ENCODE data around the gene LZTS2.

LZTS2 gene

DNA sequence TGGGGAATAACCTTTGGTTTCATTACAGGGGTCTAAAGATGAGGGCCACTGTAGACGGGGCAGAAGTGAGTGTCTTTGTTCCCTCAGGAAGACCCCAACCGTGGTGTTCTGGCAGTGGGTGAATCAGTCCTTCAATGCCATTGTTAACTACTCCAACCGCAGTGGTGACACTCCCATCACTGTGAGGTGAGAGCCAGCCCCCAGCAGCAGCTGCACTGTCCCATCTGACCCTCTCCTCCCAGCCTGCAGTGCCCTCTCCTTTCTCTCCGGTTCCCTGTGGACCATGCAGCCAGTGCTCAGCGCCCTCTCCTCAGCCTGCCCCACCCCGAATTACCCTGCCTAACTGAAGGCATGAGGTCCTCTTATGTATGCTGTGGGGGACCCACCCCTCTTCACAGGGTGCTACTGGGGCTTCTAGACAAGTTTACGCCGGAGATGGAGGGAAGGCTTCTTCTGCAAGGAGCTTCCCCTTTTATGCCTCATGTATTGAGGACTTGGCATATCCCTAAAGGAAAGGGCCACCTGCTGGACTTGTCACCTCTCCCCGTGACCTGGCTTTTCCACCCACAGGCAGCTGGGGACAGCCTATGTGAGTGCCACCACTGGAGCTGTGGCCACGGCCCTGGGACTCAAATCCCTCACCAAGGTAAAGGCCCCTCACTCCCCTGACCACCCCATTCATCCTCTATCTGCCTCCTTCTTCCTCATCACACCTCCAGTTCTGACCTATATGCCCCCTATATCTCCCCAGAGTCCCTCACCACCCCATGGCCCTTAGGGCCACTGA, 36.5 kb downstream of the LZTS2 start:
- no peak overlapping the region for H3K27ac ChIP-seq (ENCODE audit: low read length)
- no peak overlapping the region for H3K4me3 ChIP-seq (ENCODE audit: low read length in 2 of 2)
- no peaks in the 10 kb centered on the region for H3K27me3 ChIP-seq (ENCODE audit: control insufficient read depth in 1 of 2, insufficient read depth in 2 of 2, low read length in 2 of 2)
- no peak overlapping the region for H3K9ac ChIP-seq (ENCODE audit: low read length in 2 of 2)
- H3K9me3 ChIP-seq (ENCODE audit: control insufficient read depth in 2 of 2, low read length in 2 of 2) = no peaks in the 10 kb centered on the region
- H3K4me1 ChIP-seq (ENCODE audit: control insufficient read depth, insufficient read depth, low read length) = peaks cover 22% of the 10 kb centered on the region
- peaks cover 37 to 46% of the 10 kb centered on the region in 2 donors for H3K36me3 ChIP-seq (ENCODE audit: control insufficient read depth in 2 of 2, insufficient read depth in 2 of 2, low read length in 2 of 2)

DNA sequence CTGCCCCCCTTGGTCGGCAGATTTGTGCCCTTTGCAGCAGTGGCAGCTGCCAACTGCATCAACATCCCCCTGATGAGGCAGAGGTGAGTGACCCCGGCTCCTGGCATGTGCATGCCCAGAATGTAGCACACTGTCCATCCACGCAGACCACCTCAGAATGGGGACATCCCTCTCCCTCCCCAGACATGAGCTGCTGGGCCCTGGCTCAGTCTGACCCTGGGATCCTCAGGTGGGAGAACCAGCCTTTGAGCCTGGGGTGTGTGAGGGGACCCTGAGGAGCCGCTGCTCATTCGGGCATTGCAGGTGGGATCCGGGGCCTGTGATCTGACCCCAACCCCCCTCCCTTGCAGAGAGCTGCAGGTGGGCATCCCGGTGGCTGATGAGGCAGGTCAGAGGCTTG, 37.1 kb downstream of the LZTS2 start:
- Histone ChIP-seq H3K4me3 (ENCODE audit: low read length in 2 of 2) (no peak overlapping the region), H3K36me3 (ENCODE audit: control insufficient read depth in 2 of 2, insufficient read depth in 2 of 2, low read length in 2 of 2) (peaks cover 37 to 46% of the 10 kb centered on the region in 2 donors), H3K9me3 (ENCODE audit: control insufficient read depth in 2 of 2, low read length in 2 of 2) (no peaks in the 10 kb centered on the region), H3K4me1 (ENCODE audit: control insufficient read depth, insufficient read depth, low read length) (peaks cover 17% of the 10 kb centered on the region), H3K27me3 (ENCODE audit: control insufficient read depth in 1 of 2, insufficient read depth in 2 of 2, low read length in 2 of 2) (no peaks in the 10 kb centered on the region), H3K9ac (ENCODE audit: low read length in 2 of 2) (no peak overlapping the region), H3K27ac (ENCODE audit: low read length) (no peak overlapping the region)

DNA sequence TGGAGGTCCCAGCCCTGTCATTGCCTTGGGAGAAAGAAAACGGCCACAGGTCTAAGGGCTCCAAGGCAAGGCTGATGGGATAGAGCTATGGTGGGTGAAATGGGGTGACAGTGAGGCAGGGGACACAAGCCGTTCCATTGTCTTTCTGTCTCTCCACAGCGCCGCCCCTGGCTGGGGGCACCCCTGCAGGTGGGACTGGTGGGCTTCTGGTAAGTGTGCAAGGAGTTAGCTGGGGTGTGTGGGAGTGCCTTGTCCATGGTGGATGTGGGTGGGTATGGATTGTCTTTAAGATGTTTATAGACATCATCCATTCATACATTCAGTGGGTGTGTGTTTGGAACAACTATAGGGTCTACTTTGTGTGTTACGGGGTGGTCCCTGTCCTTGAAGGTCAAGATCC, 38.9 kb downstream of the LZTS2 start:
- H3K4me1 ChIP-seq (ENCODE audit: control insufficient read depth, insufficient read depth, low read length) = peaks cover 16% of the 10 kb centered on the region
- H3K27ac ChIP-seq (ENCODE audit: low read length) = no peak overlapping the region
- no peaks in the 10 kb centered on the region for H3K27me3 ChIP-seq (ENCODE audit: control insufficient read depth in 1 of 2, insufficient read depth in 2 of 2, low read length in 2 of 2)
- no peak overlapping the region for H3K9ac ChIP-seq (ENCODE audit: low read length in 2 of 2)
- H3K9me3 ChIP-seq (ENCODE audit: control insufficient read depth in 2 of 2, low read length in 2 of 2) = no peaks in the 10 kb centered on the region
- peaks cover 37 to 46% of the 10 kb centered on the region in 2 donors for H3K36me3 ChIP-seq (ENCODE audit: control insufficient read depth in 2 of 2, insufficient read depth in 2 of 2, low read length in 2 of 2)
- H3K4me3 ChIP-seq (ENCODE audit: low read length in 2 of 2) = no peak overlapping the region

DNA sequence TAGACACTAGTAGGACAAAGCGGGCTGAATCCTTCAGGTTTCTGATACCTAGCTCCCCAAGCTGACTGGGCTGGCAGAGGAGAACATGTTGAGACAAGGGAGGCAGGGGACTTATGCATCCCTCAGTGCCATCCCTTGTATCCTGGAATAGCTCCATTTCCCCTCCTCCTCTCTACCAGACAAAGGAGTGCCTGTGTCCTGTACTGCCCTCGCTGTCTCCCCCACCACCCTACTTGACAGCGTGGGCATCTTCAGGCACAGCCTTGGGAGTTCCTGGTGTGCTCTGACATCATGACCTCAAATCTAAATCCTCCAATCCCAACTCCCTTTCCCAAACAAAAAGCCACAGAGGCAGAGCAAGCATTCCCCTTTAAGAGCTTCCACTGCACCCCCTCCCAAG, 40.5 kb downstream of the LZTS2 start:
- H3K27me3 ChIP-seq (ENCODE audit: control insufficient read depth in 1 of 2, insufficient read depth in 2 of 2, low read length in 2 of 2) = no peaks in the 10 kb centered on the region
- no peak overlapping the region for H3K9ac ChIP-seq (ENCODE audit: low read length in 2 of 2)
- H3K9me3 ChIP-seq (ENCODE audit: control insufficient read depth in 2 of 2, low read length in 2 of 2) = no peaks in the 10 kb centered on the region
- no peak overlapping the region for H3K4me3 ChIP-seq (ENCODE audit: low read length in 2 of 2)
- H3K27ac ChIP-seq (ENCODE audit: low read length) = no peak overlapping the region
- H3K36me3 ChIP-seq (ENCODE audit: control insufficient read depth in 2 of 2, insufficient read depth in 2 of 2, low read length in 2 of 2) = peaks cover 33 to 44% of the 10 kb centered on the region in 2 donors
- H3K4me1 ChIP-seq (ENCODE audit: control insufficient read depth, insufficient read depth, low read length) = peaks cover 18% of the 10 kb centered on the region

DNA sequence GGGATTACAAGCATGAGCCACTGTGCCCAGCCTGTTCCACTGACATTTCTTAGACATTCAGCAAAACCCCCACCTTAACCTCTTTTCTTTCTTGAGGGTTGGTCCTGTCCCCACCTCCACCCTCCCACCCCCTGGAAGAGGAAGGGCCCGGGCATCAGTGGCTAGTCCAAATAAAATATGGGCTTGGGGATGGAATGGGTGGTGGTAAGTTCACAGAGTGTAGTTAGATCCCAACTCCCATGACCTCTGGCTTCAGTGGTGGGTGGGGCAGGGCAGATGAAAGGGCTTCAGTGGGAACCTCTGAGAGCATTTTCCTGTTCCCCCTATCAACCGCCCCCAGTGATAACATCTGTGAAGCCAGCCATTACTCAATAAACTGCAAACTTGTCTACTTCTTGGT, 41.2 kb downstream of the LZTS2 start:
- H3K9me3 ChIP-seq (ENCODE audit: control insufficient read depth in 2 of 2, low read length in 2 of 2) = no peaks in the 10 kb centered on the region
- no peak overlapping the region for H3K27ac ChIP-seq (ENCODE audit: low read length)
- H3K4me1 ChIP-seq (ENCODE audit: control insufficient read depth, insufficient read depth, low read length) = peaks cover 18% of the 10 kb centered on the region
- no peak overlapping the region for H3K4me3 ChIP-seq (ENCODE audit: low read length in 2 of 2)
- peaks cover 27 to 38% of the 10 kb centered on the region in 2 donors for H3K36me3 ChIP-seq (ENCODE audit: control insufficient read depth in 2 of 2, insufficient read depth in 2 of 2, low read length in 2 of 2)
- H3K27me3 ChIP-seq (ENCODE audit: control insufficient read depth in 1 of 2, insufficient read depth in 2 of 2, low read length in 2 of 2) = peaks cover 0 to 3% of the 10 kb centered on the region in 2 donors
- no peak overlapping the region for H3K9ac ChIP-seq (ENCODE audit: low read length in 2 of 2)

DNA sequence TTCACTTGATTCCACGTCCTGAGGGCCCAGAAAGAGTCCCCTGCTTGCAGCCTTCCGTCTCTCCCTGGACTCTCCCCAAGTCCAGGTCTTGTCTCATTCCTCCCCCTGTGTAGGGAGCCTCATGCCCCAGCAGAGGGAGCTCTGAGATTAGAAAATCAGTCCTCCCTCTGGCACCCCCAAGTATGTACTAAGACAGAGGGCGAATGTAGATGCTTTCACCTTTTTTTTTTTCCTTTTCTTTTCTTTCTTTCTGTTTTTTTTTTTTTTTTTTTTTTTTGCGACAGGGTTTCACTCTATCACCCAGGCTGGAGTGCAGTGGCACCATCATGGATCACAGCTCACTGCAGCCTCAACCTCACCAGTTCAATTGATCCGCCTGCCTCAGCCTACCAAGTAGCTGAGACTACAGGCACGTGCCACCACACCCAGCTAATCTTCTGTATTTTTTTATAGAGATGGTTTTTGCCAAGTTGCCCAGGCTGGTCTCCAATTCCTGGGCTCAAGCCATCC, 41.7 kb downstream of the LZTS2 start:
- no peak overlapping the region for H3K9ac ChIP-seq (ENCODE audit: low read length in 2 of 2)
- peaks cover 0 to 3% of the 10 kb centered on the region in 2 donors for H3K27me3 ChIP-seq (ENCODE audit: control insufficient read depth in 1 of 2, insufficient read depth in 2 of 2, low read length in 2 of 2)
- peaks cover 22 to 34% of the 10 kb centered on the region in 2 donors for H3K36me3 ChIP-seq (ENCODE audit: control insufficient read depth in 2 of 2, insufficient read depth in 2 of 2, low read length in 2 of 2)
- no peaks in the 10 kb centered on the region for H3K9me3 ChIP-seq (ENCODE audit: control insufficient read depth in 2 of 2, low read length in 2 of 2)
- no peak overlapping the region for H3K27ac ChIP-seq (ENCODE audit: low read length)
- H3K4me1 ChIP-seq (ENCODE audit: control insufficient read depth, insufficient read depth, low read length) = peaks cover 18% of the 10 kb centered on the region
- no peak overlapping the region for H3K4me3 ChIP-seq (ENCODE audit: low read length in 2 of 2)

DNA sequence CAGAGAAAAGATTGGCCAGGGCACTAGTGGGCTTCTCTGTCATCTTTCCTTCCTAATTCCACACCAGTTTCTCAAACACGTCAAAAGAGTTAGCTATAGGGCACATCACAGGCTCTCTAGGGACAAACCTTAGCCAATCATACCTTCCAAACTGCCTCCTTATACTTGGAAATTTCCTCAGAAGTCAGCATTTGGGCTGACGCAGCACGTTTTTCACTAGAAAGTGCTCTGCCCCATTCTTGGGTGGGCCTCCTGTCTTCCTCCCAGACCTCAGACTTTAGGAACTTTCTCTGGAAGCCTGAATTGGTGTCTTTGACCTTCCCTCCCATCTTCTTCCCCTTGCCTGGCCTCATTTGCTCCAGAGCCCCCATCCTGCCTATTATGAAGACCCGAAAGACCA, 42.5 kb downstream of the LZTS2 start:
- H3K9ac ChIP-seq (ENCODE audit: low read length in 2 of 2) = peak overlapping the region; percentile 65 to 82
- H3K27me3 ChIP-seq (ENCODE audit: control insufficient read depth in 1 of 2, insufficient read depth in 2 of 2, low read length in 2 of 2) = peaks cover 5 to 10% of the 10 kb centered on the region in 2 donors
- peaks cover 14 to 25% of the 10 kb centered on the region in 2 donors for H3K36me3 ChIP-seq (ENCODE audit: control insufficient read depth in 2 of 2, insufficient read depth in 2 of 2, low read length in 2 of 2)
- H3K9me3 ChIP-seq (ENCODE audit: control insufficient read depth in 2 of 2, low read length in 2 of 2) = no peaks in the 10 kb centered on the region
- H3K4me1 ChIP-seq (ENCODE audit: control insufficient read depth, insufficient read depth, low read length) = peaks cover 18% of the 10 kb centered on the region
- H3K27ac ChIP-seq (ENCODE audit: low read length) = peak overlapping the region; percentile 84
- H3K4me3 ChIP-seq (ENCODE audit: low read length in 2 of 2) = peak overlapping the region; percentile 53 to 85

DNA sequence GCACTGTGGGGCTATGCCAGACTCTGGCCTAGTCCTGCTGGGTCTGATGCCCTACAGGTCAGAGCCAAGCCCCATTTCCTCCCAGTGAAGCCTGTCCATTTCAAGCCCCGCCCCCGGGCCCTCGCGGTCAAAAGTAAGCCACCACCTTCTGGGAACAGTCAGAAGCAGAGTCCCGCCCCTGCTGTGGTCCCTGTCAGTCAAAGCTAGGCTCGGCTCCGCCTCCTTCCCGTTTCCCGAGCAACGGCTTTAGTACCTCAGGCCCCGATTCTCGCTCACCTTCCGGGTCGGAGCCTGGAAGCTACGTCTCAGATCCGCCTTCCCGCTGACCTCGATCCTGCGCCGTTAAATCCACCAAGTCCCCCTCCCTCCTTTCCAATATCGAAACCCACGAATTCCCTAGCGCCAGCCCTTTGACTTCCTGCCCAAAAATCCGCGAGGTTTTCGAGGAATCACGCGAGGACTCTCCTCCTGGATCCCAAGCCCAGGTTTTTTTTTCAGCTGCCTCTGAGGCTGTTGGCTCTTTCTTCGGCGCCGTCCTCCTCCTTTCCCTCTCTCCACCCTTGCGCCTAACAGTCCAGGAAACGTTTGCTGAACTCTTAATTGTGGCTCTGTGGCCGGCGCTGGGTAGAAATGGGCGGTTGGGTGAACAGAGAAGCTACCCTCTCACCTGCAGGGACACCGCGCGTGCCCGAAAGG, 43.2 kb downstream of the LZTS2 start:
- H3K9ac ChIP-seq (ENCODE audit: low read length in 2 of 2) = peak overlapping the region; percentile 65 to 82
- peak overlapping the region; percentile 84 for H3K27ac ChIP-seq (ENCODE audit: low read length)
- peak overlapping the region; percentile 53 to 85 for H3K4me3 ChIP-seq (ENCODE audit: low read length in 2 of 2)
- peaks cover 18% of the 10 kb centered on the region for H3K4me1 ChIP-seq (ENCODE audit: control insufficient read depth, insufficient read depth, low read length)
- no peaks in the 10 kb centered on the region for H3K9me3 ChIP-seq (ENCODE audit: control insufficient read depth in 2 of 2, low read length in 2 of 2)
- H3K36me3 ChIP-seq (ENCODE audit: control insufficient read depth in 2 of 2, insufficient read depth in 2 of 2, low read length in 2 of 2) = peaks cover 8 to 18% of the 10 kb centered on the region in 2 donors
- peaks cover 12 to 17% of the 10 kb centered on the region in 2 donors for H3K27me3 ChIP-seq (ENCODE audit: control insufficient read depth in 1 of 2, insufficient read depth in 2 of 2, low read length in 2 of 2)

DNA sequence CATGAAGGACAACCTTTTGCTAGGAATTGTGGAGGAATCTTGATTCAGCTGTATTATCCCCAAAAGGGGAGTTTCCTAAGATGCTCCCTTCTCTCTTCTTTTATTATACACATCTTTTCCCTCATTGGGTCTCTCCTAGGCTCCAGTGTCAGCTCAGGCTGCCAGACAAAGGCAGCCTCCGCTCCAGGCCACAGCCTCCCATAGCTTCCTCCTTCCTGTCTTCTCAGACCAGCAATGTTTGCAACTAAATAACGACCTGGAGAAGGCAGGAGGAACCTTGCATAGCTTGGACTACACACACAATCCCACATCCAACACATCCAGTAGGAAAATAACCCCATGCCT, 43.7 kb downstream of the LZTS2 start:
- Histone ChIP-seq H3K4me1 (ENCODE audit: control insufficient read depth, insufficient read depth, low read length) (peaks cover 18% of the 10 kb centered on the region), H3K9ac (ENCODE audit: low read length in 2 of 2) (peak overlapping the region; percentile 65 to 82), H3K36me3 (ENCODE audit: control insufficient read depth in 2 of 2, insufficient read depth in 2 of 2, low read length in 2 of 2) (peaks cover 8 to 13% of the 10 kb centered on the region in 2 donors), H3K4me3 (ENCODE audit: low read length in 2 of 2) (peak overlapping the region; percentile 53 to 85), H3K27ac (ENCODE audit: low read length) (peak overlapping the region; percentile 84), H3K9me3 (ENCODE audit: control insufficient read depth in 2 of 2, low read length in 2 of 2) (no peaks in the 10 kb centered on the region), H3K27me3 (ENCODE audit: control insufficient read depth in 1 of 2, insufficient read depth in 2 of 2, low read length in 2 of 2) (peaks cover 17 to 21% of the 10 kb centered on the region in 2 donors)

DNA sequence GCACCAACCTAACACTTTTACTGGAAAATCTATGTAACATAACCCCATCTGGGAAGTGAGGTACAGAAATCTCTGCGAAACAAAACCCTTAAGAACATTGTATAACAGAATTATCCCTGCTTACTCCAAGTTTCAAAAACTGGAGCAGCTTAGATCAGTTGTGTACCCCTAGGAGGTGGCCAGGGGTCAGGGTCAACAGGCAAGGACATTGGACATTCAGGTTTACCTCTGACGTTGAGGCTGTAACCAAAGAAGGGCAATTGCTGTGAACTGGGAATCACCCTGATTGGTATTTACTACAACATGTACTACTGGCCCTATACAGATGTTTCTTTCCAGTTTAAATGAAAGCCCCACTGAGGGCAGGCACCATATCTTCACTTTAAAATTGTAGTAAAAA, 44.5 kb downstream of the LZTS2 start:
- H3K27ac ChIP-seq (ENCODE audit: low read length) = no peak overlapping the region

More for the DNA sequence above, 44.5 kb downstream of the LZTS2 start:
- H3K27me3 ChIP-seq (ENCODE audit: control insufficient read depth in 1 of 2, insufficient read depth in 2 of 2, low read length in 2 of 2) = peaks cover 25 to 29% of the 10 kb centered on the region in 2 donors
- no peak overlapping the region for H3K4me3 ChIP-seq (ENCODE audit: low read length in 2 of 2)
- peaks cover 5 to 7% of the 10 kb centered on the region in 2 donors for H3K36me3 ChIP-seq (ENCODE audit: control insufficient read depth in 2 of 2, insufficient read depth in 2 of 2, low read length in 2 of 2)
- H3K9me3 ChIP-seq (ENCODE audit: control insufficient read depth in 2 of 2, low read length in 2 of 2) = no peaks in the 10 kb centered on the region
- no peak overlapping the region for H3K9ac ChIP-seq (ENCODE audit: low read length in 2 of 2)
- peaks cover 21% of the 10 kb centered on the region for H3K4me1 ChIP-seq (ENCODE audit: control insufficient read depth, insufficient read depth, low read length)
